ENCODE measurements around the gene HEXD. TPM values are rescaled to one million over a fixed set of nuclear protein-coding genes. Genes with fewer than 3 reads are reported as not detected.

The HEXD gene
- total RNA-seq, 4 donors from 2014 or later = 15.7 to 27.1 (median 20.6) TPM

- Histone ChIP-seq H3K27me3 (no peaks in the 10 kb centered on the region), H3K36me3 (peaks cover 47 to 100% (median 99%) of the 10 kb centered on the region in 4 donors), H3K4me1 (peaks cover 0 to 4% (median 0%) of the 10 kb centered on the region in 4 donors), H3K27ac (replicated peaks in 1 of 4) (peak overlapping the region in 1 of 4 donors; percentile 46), H3K4me3 (no peak overlapping the region), H3K9me3 (no peaks in the 10 kb centered on the region)
- 81% methylated on average over 9 of the region's 9 CpGs for WGBS
- no peak for TF ChIP-seq EP300 (IDR thresholded peaks at IDR 0.05)
- TF ChIP-seq POLR2A (IDR thresholded peaks at IDR 0.05; ENCODE audit: low read depth) = no peak
- DNase-seq (ENCODE audit: extremely low spot score) = no peak
- intact Hi-C loops (cut with DNase I) = no loop called here
Measured at GRCh38 chr17:82480318-82480717, 62.2 kb downstream of the HEXD start.

GRCh38 chr17:82483204-82483660, 65.1 kb downstream of the HEXD start:
- peaks cover 67 to 100% (median 100%) of the 10 kb centered on the region in 4 donors for H3K36me3 ChIP-seq
- H3K9me3 ChIP-seq = no peaks in the 10 kb centered on the region
- H3K27ac ChIP-seq (replicated peaks in 1 of 4) = no peak overlapping the region
- no peak for TF ChIP-seq POLR2A (IDR thresholded peaks at IDR 0.05; ENCODE audit: low read depth)
- TF ChIP-seq POLR2AphosphoS5 (IDR thresholded peaks at IDR 0.05) = no peak
- TF ChIP-seq CTCF (IDR thresholded peaks at IDR 0.05) = no peak
- no peak for TF ChIP-seq EP300 (IDR thresholded peaks at IDR 0.05)
- 93% methylated on average over 6 of the region's 6 CpGs for WGBS
- intact Hi-C loops (cut with DNase I) = no loop called here
- no peaks in the 10 kb centered on the region for H3K27me3 ChIP-seq
- no peak overlapping the region for H3K4me3 ChIP-seq
- peaks cover 5 to 10% (median 6%) of the 10 kb centered on the region in 4 donors for H3K4me1 ChIP-seq
- DNase-seq (ENCODE audit: extremely low spot score) = no peak

GRCh38 chr17:82483836-82484235, 65.7 kb downstream of the HEXD start:
- peaks cover 61 to 99% (median 97%) of the 10 kb centered on the region in 4 donors for H3K36me3 ChIP-seq
- TF ChIP-seq POLR2A (IDR thresholded peaks at IDR 0.05; ENCODE audit: low read depth) (no peak), CTCF (IDR thresholded peaks at IDR 0.05) (no peak), EP300 (IDR thresholded peaks at IDR 0.05) (no peak)
- H3K4me1 ChIP-seq = peaks cover 10 to 15% (median 10%) of the 10 kb centered on the region in 4 donors
- H3K4me3 ChIP-seq = no peak overlapping the region
- WGBS = 91% methylated on average over 8 of the region's 9 CpGs
- no peak for DNase-seq (ENCODE audit: extremely low spot score)
- no peak overlapping the region for H3K27ac ChIP-seq (replicated peaks in 1 of 4)
- no peaks in the 10 kb centered on the region for H3K27me3 ChIP-seq
- intact Hi-C loops (cut with DNase I) = no loop called here
- H3K9me3 ChIP-seq = no peaks in the 10 kb centered on the region

GRCh38 chr17:82486231-82487094, 68.3 kb downstream of the HEXD start:
- WGBS = 82% methylated on average over 13 of the region's 13 CpGs
- DNase-seq (ENCODE audit: extremely low spot score) = no peak
- intact Hi-C loops (cut with DNase I) = no loop called here
- Histone ChIP-seq H3K9me3 (no peaks in the 10 kb centered on the region), H3K4me3 (no peak overlapping the region), H3K36me3 (peaks cover 45 to 79% (median 72%) of the 10 kb centered on the region in 4 donors), H3K27ac (replicated peaks in 1 of 4) (no peak overlapping the region), H3K4me1 (peaks cover 16 to 21% (median 19%) of the 10 kb centered on the region in 4 donors), H3K27me3 (no peaks in the 10 kb centered on the region)
- TF ChIP-seq POLR2A (IDR thresholded peaks at IDR 0.05; ENCODE audit: low read depth) (no peak), POLR2AphosphoS5 (IDR thresholded peaks at IDR 0.05) (no peak), EP300 (IDR thresholded peaks at IDR 0.05) (no peak), CTCF (IDR thresholded peaks at IDR 0.05) (no peak)

- no peaks in the 10 kb centered on the region for H3K27me3 ChIP-seq
- intact Hi-C loops (cut with DNase I) = no loop called here
- peak overlapping the region; percentile 6 to 73 (median 42) for H3K27ac ChIP-seq (replicated peaks in 1 of 4)
- no peaks in the 10 kb centered on the region for H3K9me3 ChIP-seq
- peaks cover 45 to 64% (median 57%) of the 10 kb centered on the region in 4 donors for H3K36me3 ChIP-seq
- no peak for DNase-seq (ENCODE audit: extremely low spot score)
- H3K4me3 ChIP-seq = no peak overlapping the region
- WGBS = 79% methylated on average over 14 of the region's 14 CpGs
- peaks cover 19 to 21% (median 21%) of the 10 kb centered on the region in 4 donors for H3K4me1 ChIP-seq
- TF ChIP-seq EP300 (IDR thresholded peaks at IDR 0.05) = no peak
- no peak for TF ChIP-seq POLR2AphosphoS5 (IDR thresholded peaks at IDR 0.05)
- no peak for TF ChIP-seq CTCF (IDR thresholded peaks at IDR 0.05)
- no peak for TF ChIP-seq POLR2A (IDR thresholded peaks at IDR 0.05; ENCODE audit: low read depth)
Measured at GRCh38 chr17:82487910-82488309, 69.8 kb downstream of the HEXD start.

Data from esophagus muscularis mucosa (tissue), 4 donors.